Mammary epithelial cell (primary cell): ENCODE data around the gene UNC93A.

ENCODE experiments used
- CTCF ChIP-seq, 2 donors: IDR thresholded peaks in 1 of 2; conservative IDR thresholded peaks in 1 of 2; 2 replicates each; pipeline ENCODE4 v1.5.1; 2011 to 2012; ENCODE audit warnings: inconsistent platforms in 2 of 2, low read length in 2 of 2, mild to moderate bottlenecking in 2 of 2, control low read depth in 1 of 2, low read depth in 1 of 2; ENCODE audit not compliant: insufficient read depth in 1 of 2; ENCODE audit errors: extremely low read depth in 1 of 2
- EZH2 ChIP-seq: IDR thresholded peaks from 2 replicates; pipeline ENCODE4 v1.6.1; 2012; ENCODE audit warnings: low read length, inconsistent platforms, borderline replicate concordance

GRCh38 chr6:167302074-167302473, 11.0 kb downstream of the UNC93A start:
- TF ChIP-seq CTCF (conservative IDR thresholded peaks at IDR 0.05 in 1 of 2, IDR thresholded peaks at IDR 0.05 in 1 of 2; ENCODE audit: extremely low read depth in 1 of 2, insufficient read depth in 1 of 2, low read depth in 1 of 2, low read length in 2 of 2) (no peak), EZH2 (no peak)
